GM21515 (cell line): ENCODE results near the gene AKT3.

Experiments used
- ATAC-seq: cut with Tn5 transposase; IDR thresholded peaks from one replicate; pipeline ENCODE4 v1.9.1; 2021; ENCODE audit not compliant: unreplicated experiment

AKT3 gene

GRCh38 chr1:243561588-243562319, 288.3 kb downstream of the AKT3 start:
- no peak for ATAC-seq

DNA sequence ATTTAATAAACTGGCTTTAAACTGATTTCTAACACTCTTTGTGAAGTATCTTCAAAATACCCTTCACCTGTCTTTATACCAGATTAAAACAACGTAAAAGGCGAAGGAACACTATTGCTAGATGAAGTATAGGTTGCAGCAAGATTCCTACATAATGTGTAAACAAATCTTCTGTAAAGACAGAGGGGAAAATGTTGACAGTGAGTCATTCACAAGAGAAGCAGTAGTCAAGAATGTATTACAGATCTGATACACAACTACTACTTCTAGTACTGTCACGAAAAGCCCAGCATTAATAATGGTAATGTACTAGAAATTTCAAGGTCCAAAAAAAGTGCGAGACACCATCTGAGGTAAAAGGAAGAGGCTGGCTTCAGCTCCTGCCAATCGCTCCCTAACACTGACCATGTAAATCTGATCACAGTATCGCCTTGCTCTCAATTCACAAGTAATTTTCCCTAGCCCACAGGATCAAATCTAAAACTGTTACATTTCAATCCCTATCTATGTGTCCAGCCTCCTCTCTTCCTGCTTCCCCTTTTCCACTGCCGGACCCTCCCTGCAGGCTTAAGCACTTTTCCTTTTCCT, 290.4 kb downstream of the AKT3 start:
- no peak for ATAC-seq

DNA sequence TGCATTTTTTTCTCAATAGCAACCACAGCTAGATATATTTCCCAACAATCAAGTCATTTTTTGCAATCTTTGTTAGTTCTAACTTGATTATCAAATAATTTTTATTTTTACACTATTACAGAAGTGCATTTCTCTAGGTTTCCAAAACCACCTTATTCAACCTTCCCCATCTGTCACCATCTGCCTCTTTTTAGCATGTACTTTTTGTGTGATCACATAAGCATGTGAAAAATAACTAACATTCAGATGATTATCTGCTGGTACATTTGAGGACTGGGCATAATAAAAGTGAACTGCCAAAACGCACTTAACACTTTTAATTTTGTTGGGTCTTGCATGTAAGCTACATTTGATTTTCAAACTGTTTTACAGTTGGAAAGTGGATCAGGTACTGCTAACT, 291.5 kb downstream of the AKT3 start:
- ATAC-seq: no peak

DNA sequence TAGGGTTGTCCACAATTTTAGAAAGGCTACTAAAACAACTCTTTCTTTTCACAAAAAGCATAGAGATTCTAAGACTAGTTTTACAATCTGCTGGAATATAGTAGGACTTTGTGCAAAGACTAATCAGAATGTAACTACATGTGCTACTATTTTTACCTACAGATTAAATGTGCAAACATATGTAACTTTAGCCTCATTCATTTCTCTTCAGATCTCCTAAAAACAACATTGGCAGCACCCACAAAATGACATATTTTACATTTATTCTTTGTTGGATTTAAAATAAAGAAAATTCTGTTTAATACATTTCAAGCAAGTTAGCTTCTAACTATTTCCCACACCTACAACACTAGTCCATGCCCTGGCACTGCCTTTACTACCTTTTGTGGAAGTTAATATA, 292.2 kb downstream of the AKT3 start:
- ATAC-seq: no peak

GRCh38 chr1:243554686-243555085, 295.4 kb downstream of the AKT3 start:
- no peak for ATAC-seq

- ATAC-seq: no peak
Measured at GRCh38 chr1:243553090-243553489, 297.0 kb downstream of the AKT3 start.

GRCh38 chr1:243550276-243550675, 299.8 kb downstream of the AKT3 start:
- no peak for ATAC-seq

GRCh38 chr1:243549791-243550190, 300.3 kb downstream of the AKT3 start:
- ATAC-seq: no peak

DNA sequence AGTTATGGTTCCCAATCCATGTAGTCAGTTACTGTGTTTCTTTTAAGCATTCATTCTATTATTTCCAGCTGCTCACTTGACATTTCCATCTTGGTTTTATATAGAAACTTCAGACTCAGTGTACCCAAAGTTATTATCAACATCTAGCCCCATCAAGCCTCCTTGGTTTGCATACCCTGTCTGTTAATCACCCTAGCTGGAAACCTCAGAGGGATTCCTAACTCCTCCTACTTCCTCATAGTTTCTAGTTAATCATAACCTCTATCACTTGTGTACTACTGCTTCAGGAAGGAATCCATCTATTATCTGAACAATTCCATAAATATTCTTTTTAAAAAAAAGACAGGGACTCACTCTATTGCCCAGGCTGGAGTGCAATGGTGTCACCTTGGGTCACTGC, 300.9 kb downstream of the AKT3 start:
- no peak for ATAC-seq

DNA sequence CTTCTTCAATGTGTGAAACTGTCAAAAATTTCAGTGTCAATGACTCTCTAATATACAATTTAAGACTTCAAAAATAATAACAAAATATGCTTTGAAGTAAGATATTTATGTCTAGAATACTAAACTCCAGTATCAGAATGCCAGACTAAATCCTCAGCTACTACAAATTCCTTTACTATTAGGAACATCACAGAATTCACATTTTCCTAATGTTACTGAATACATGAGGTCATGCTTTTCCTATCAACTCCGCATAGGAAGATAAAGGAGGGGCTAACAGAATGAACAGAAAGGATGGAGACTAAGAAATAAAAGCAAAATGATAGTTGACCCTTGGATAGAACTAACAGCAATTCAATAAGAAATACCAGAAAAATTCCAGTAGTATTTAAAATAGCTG, 301.5 kb downstream of the AKT3 start:
- no peak for ATAC-seq

GRCh38 chr1:243547891-243548290, 302.2 kb downstream of the AKT3 start:
- no peak for ATAC-seq

DNA sequence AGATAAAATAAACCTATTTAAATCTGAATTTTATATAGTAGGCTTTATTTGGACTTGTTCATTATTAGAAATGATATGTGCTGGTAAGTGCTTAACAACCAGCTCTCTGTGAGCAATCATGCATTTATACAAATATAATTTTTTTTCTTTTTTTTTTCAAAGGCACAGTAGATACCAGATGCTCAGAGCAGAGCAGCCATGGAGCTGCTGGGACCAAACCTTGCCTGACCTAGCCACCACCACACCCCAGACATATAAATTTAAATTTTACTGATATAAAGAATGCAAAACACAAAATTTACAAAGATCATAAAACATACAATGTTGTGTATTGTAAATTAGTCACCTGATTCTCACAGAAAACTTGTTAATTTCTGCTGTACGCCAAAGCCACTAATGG, 303.6 kb downstream of the AKT3 start:
- ATAC-seq: no peak

DNA sequence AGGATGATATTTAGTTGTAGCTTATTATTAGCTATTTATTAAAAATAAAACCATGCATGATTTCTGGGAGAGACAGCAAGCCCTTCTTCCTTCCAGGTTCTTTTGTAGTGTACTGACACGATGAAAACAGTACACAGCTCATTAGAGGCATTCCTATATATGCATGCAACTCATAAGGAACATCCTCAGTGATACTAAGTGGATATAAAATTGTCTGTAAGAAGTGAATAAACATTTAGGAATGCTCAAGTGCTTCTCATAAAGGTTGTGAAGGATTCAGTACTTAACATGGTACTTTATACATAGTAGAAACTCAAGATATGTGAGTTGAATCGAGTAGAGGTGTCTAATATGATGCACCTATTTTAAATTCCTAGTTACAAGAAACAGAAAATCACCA, 306.5 kb downstream of the AKT3 start:
- ATAC-seq: no peak

DNA sequence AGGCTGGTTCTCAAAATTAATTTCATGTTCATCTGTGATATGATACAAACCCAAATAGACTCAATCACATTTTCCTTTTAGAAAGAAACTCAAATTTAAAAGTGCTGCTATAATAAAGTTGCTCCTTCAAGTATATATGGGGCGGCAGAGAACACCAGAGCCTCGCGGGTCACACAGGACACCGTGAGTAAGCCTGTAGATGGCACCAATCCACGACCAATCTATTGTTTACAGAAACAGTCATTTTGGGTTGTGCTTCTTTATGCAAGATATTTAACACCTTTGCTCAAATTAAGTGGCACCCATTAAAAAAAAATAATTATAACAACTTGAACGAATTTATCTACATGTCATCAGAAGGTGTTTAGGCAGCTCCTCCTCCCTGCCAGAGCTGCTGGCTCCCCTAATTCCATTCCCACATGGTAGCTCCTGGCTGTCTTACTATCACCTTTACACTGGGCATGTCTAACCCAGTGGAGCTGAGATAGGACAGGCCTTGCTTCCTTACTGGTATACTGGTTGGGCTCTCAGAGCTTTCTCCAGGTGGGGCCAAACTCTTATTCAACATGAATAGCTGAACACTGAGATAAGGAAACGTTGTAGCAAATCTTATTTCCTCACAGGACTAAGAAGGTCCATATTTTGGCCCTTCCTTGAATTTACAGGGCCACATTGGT, 307.2 kb downstream of the AKT3 start:
- ATAC-seq: no peak

GRCh38 chr1:243539636-243540035, 310.4 kb downstream of the AKT3 start:
- no peak for ATAC-seq

DNA sequence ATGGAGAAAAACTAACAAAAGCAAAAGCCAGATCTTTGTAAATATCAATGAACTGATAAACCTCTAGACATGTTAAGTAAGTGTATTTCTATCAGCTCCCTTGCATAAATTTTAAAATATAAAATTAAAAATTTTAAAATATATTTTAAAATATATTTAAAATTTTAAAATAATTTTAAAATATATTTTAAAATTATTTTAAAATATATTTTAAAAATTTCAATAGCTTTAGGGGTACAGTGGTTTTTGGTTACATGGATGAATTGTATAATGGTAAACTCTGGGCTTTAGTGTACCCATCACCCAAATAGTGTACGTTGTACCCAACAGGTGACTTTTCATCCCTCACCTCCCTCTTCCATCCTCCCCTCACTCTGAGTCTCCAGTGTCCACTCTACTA, 315.0 kb downstream of the AKT3 start:
- no peak for ATAC-seq

- no peak for ATAC-seq
Measured at GRCh38 chr1:243529512-243529911, 320.5 kb downstream of the AKT3 start.

DNA sequence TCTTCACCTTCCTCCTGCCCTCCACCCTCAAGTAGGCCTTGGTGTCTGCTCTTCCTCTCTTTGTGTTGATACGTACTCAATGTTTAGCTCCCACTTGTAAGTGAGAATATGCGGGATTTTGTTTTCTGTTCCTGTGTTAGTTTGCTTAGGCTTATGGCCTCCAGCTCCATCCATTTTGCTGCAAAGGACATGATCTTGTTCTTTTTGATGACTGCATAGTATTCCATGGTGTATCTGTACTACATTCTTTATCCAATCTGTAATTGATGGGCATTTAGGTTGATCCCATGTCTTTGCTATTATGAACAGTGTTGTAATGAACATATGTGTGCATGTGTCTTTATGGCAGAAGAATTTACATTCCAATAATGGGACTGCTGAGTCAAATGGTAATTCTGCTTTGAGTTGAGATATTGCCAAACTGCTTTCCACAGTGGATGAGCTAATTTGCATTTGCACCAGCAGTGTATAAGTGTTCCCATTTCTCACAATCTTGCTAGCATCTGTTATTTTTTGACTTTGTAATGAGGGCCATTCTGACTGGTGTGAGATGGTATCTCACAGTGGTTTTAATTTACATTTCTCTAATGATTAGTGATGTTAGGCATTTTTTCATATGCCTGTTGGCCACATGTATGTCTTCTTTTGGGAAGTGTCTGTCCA, 321.5 kb downstream of the AKT3 start:
- no peak for ATAC-seq

DNA sequence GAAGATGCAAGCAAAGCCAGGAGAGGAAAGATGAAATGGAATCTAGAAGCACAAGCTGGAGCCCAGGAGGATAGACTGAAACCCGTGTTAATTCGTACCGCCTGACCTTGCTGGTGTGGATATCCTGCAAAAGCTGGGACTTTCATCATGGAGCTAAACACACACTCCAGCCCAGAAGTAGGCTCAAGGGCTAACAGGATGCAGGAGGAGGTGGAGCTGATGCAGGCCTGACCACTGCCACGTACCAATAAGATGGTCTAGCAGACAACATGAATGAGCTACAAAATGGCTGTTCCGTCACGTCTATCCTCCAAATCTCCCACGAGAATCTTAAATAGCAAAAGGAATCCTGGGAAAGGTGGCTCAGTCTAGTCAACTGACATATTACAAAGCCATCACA, 323.9 kb downstream of the AKT3 start:
- ATAC-seq: no peak

- ATAC-seq: no peak
Measured at GRCh38 chr1:243525085-243525487, 325.0 kb downstream of the AKT3 start.

- ATAC-seq: no peak
Measured at GRCh38 chr1:243523766-243524165, 326.3 kb downstream of the AKT3 start.

GRCh38 chr1:243520831-243521230, 329.2 kb downstream of the AKT3 start:
- ATAC-seq: no peak
